DND-41 (cell line): ENCODE results near the gene BMX.

ENCODE experiments used
- CTCF ChIP-seq: IDR thresholded peaks from 2 replicates; pipeline ENCODE4 v1.5.1; 2012; ENCODE audit warnings: borderline replicate concordance, low read length, moderate library complexity, mild to moderate bottlenecking; ENCODE audit not compliant: poor library complexity, severe bottlenecking; ENCODE audit errors: extremely low read depth
- EZH2 ChIP-seq: IDR thresholded peaks from 3 replicates; pipeline ENCODE4 v1.6.1; 2012; ENCODE audit warnings: borderline replicate concordance, low read depth, mild to moderate bottlenecking, moderate library complexity, low read length, inconsistent platforms; ENCODE audit not compliant: severe bottlenecking

GRCh38 chrX:15483891-15484290 lies 16.7 kb upstream of the BMX start:
- TF ChIP-seq EZH2 (no peak), CTCF (no peak)
